DMS79 treated with DMSO at 0.1 percent for 48 hours (cell line): ENCODE results near the gene FAM200B.

Experiments used
- DNase-seq: peaks from one replicate; lab custom pipeline; 2025; lab: John Stamatoyannopoulos, UW

The FAM200B gene

DNA sequence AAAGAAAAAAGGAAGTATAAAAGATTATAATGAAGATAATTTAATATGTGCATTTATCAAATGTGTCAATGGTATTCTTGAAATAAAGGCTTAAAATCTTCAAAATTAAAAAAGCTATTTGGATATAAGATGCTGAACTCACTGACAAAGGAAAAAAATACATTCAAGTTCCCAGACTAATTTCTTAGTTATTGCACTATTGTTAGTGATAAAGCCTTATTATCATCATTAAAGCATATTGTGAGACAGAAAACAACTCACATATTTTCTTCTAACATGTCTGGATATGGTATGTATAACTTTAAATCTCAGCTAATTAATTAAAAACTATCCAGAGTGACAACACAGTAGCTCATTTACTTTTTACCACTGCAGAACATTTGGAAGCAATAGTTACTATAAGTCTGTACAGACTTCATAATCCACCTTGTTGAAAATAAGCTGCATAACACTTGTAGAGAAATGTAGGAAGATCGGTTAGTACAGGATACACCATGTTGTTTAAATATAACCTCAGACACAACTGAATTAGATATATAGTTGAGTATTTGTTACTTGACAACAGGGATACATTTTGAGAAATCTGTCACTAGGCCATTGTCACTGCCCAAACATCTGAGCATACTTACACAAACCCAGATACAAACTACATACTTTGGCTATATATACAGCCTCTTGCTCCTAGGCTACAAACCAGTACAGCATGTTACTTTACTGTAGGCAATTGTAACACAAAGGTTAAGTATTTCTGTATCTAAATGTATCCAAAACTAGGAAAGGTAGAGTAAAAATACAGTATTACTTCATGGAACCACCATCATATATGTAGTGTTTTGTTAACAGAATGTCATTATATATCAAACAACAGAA, 12.8 kb upstream of the FAM200B start:
- no peak for DNase-seq

DNA sequence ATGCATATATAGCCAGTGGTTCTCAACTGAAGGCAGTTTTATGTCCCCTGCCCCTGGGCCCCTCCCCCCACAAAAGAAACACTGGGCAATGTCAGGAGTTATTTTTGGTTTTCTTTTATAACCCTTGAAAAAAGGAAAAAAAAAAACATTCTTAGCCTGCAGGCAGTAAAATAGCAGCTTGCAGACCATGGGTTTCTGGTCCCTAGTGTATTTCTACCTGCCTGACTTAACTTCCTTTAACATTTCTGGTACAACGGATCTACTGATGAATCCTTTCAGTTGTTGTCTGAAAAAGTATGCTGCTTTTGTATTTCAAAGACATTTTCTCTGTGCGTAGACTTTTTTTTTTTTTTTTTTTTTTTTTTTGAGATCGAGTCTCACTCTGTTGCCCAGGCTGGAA, 11.1 kb upstream of the FAM200B start:
- DNase-seq: no peak

DNA sequence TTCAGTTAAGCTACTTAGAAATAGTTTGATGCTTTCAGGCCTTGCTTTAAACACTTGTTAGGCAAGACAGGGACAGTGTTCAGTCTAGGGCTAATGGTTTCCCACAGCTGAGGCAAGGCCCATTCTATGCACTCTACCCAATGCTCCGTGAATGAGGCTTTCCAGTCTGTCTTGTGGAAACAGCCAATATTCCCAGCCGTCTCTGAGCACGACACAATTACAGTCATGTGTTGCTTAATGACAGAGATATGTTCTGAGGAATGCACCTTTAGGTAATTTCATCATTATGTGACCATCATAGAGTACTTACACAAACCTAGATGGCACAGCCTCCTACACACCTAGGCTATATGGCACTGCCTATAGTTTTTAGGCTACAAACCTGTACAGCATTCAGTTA, 9.5 kb upstream of the FAM200B start:
- DNase-seq: no peak

DNA sequence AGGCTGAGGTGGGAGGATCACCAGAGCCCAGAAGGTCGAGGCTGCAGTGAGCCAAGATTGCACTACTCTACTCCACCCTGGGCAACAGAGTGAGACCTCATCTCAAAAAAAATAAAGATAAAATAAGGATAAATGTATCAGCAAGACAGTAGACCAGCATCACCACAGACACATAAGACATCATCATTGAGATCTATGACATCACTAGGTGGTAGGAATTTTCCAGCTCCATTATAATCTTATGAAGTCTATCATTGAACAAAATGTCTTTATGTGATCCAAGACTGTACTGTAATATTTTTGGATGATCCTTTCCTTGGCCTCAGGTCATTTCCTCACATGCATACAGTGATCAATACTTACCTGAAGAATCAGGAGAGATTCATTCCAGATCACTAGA, 8.3 kb upstream of the FAM200B start:
- DNase-seq: no peak

DNA sequence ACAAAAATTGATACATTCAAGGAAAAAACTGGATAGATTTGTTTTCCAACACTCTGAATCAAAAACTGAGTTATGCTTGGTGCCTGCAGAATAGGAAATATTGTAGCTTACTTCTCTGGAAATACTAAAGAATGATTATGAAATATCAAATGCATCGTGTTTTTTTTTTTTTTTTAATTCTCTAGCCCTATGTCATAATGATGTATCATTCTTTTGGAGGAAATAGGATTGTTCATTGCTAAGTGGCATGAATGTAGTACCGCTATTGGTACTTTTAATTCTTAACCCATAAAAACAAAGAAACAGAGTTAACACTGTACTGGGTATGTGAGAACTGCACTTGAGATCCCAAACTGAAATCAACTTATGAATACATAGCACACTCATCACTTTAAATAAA, 7.6 kb upstream of the FAM200B start:
- no peak for DNase-seq

DNA sequence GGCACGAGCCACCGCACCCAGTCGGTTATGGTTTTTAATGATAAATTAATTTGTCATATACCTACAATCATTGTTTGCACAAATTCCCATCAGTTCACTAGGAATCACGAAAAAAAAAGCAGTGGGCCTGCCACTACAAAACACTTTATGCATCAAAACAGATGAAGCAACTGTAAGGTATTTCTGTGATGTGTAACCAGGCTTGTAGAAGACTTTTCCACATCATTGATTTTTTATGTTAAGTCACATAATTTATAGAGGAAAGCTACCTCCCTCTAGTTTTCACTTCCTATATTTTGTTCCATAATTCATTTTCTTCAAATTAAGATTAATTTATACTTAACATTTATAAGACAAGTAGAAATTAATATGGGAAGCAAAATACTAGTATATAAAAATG, 6.7 kb upstream of the FAM200B start:
- no peak for DNase-seq

DNA sequence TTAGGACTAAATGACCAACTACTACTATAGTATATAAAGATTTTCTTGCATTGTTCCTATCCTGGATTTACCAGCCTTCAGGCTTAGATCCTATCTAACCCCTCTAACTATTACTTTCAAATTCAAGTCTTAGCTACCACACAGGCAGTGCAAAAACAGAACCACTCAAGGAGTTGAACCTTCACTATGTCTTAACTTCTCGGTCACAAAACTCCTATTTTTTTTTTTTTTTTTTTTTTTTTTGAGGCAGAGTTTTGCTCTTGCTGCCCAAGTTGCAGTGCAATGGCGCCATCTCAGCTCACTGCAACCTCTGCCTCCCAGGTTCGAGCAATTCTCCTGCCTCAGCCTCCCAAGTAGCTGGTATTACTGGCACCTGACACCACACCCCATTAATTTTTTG, 6.3 kb upstream of the FAM200B start:
- no peak for DNase-seq

DNA sequence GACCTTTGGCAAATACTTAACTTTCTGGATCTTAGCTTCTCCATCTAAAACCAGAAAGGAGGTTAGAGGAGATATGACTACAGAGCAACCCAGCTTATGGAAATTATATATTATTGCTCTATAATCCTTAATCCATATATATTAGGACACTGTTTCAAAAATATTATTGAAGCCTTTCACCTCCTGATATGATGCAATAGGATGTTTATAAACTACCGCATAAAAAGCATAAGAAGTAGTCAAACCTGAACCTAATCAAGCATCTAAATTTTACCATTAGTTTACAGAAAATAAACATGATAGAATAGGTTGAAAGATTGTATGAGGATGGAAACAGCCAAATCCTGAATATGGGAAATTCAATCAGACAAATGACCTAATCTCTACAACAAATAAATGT, 5.6 kb upstream of the FAM200B start:
- DNase-seq: no peak

DNA sequence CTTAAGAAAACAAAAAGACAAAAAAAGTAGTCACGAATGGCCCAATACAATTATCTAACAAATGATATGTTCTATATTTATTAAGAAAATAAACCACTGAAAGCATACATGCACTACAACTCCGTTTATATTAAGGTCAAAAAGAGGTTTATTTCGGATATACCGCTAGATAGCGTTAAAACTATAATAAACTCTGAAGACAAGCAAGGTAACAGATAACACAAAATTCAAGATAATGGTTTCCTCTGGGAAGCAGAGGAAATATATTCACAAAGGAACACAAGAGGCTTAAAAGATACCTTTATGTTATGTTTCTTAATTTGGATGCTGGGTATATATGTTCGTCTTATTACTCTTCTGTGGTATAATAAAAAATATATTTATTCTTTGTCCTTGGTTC, 4.7 kb upstream of the FAM200B start:
- DNase-seq: no peak

DNA sequence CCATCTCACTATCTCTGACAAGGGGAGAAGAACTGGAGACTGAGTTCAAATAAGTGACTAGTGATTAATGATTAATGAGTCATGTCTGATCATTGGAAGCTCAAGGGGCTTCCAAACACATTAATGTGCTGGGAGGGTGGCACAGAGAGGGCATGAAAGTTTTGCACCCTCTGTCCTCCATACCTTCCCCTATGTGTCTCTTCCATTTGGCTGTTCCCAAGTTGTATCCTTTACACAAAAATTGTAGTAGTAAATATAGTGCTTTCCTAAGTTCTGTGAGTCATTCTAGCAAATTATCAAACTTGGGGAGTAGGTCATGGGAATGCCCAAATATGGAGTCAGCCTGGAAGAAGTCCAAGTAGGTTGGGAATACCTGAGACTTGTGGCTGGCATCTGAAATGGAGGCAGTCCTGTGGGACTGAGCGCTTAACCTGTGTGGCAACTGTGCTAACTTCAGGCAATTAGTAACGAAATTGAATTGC, 4.1 kb upstream of the FAM200B start:
- peak; percentile 15 for DNase-seq

DNA sequence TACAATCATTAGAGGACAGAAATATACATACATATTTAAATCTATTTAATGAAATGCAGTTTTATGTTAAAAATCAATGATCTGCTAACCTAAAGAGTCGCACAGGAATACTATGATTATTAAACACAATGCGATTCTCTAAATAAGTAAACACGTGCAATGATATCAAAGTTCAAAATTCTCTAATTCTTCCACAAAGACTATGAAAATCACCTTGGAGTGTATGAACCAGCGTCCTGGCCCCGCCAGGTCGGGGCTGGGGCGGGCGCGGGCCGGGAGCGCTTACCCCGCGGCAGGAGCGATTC, 608 bp upstream of the FAM200B start:
- DNase-seq: no peak

DNA sequence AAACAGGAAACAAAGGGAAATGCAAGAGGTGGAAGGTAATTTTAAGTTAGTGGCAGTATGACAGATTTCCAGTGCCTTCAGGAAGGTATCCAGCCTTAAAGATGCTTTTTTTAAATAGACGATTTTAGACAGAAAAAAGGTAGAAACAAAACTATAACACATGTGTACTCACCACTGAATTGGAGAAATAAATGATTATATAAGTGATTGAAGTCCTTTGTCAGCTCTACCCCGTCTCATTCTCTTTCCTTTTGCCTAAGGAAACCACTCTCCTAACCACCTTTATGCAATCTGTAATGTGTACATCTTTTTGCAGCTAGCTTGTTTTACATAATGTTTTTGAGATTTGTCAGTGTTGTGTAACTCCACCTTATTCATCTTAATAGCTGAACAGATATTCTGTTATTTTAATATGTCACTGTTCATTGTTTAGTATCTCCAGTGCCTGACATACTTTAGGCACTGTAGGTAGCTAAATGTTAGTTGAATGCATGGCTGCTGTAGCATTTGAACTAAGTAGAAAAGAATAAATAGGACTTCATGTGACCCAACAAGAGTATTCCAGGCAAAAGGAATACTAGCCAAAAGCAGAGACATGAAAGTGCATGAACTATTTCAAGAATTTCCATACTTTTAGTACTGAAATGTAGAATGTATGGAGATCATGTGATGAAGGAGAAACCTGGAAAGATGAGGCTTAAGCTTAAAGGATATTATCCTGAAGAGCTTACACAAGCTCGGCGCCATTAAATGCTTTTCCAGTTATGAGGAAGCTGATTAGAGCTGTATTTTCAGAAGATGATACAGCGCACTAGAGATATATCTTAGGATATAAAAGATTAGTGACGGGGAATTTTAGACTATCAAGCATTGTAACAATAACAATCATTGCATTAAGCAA, 865 bp downstream of the FAM200B start:
- no peak for DNase-seq

DNA sequence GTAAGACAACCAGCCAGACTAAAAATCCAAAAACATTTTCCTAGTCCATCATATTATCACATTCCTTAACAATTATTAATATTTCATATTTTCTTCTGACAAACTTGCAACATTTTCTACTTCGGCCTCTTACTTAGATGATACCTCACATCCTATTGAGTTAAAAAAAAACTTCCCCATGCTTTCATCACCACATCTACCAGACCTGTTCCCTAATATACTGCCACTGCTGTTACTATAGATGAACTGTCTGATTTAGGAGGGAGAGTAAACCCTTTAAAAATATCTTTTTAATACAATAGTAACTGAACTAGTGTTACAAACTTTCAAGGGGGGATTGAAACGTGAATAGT, 1.5 kb downstream of the FAM200B start:
- no peak for DNase-seq

DNA sequence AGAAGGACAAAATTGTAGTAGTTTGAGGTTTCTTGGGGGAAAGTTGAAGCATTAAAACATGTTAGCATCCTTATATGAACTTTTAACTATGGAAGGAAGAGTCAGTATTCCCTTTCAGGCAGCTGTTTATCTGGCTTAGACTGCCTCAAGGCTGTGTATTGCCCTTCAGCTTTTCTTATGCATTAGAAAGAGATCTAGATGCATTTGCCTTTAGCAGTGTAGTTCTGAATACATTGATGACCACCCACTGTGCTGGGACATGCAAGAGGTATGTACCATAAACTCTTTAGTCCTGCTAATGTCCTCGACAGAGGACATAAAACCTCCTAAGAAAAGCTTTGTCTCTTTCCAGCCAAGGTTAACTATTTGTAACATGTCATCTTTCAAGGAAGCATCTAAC, 2.9 kb downstream of the FAM200B start:
- no peak for DNase-seq

DNA sequence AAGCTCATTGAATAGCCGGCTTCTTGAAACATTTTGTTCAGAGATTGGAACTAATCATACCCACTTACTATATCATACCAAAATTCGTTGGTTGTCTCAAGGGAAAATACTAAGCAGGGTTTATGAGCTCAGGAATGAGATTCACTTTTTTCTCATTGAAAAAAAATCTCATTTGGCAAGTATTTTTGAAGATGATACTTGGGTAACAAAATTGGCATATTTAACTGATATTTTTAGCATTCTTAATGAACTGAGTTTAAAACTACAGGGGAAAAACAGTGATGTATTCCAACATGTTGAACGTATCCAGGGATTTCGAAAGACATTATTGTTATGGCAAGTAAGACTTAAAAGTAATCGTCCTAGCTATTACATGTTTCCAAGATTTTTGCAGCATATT, 6.4 kb downstream of the FAM200B start:
- no peak for DNase-seq

DNA sequence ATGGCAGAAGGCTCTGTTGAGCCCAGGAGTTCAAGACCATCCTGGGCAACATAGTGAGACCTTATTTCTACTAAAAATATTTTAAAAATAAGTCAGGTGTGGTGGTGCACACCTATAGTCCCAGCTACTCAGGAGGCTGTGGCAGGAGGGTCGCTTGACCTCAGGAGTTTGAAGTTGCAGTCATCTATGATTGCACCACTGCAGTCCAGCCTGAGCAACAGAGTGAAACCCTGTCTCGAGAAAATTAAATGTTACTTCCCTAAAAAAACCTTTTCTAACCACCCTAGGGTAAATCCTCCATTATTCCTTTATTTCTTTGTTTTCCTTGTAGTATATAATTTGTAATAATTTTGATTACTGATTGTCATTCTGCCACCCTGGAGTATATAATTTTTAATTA, 7.9 kb downstream of the FAM200B start:
- no peak for DNase-seq

DNA sequence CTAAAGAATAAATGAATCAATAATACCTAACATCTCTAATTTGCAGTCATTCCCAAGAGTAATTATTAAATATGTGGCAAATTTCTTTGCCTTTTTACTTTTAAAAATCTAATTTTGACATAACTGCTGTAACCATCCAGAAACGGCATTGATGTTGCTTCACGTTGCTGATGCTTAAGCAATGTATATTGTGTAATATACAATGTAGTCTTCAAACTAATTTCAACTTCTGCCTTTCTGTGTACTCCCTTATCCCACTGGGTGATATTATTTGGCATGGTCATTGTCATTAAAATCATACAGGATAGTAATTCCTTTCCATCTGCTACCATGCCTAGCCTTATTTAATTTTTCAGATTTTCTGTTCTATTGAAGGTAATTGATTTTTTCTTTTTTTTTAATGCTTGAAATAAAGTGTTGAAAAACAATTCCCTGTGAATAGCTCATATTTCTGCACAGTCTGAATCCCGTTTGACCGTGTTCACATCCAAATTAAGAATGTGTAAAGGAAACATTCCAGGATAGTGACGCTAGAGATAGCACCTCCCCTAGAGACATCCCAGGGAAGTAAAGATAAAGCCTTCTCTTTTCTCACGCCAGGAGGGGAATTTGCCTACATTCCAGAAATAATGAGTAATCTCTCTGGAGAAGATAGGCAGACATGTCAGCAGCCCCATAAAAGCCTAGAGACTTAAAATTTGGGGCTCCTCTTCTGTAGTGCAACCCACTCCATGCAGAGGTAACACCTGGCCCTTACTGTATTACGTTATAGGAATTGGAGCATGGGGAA, 8.6 kb downstream of the FAM200B start:
- DNase-seq: no peak

DNA sequence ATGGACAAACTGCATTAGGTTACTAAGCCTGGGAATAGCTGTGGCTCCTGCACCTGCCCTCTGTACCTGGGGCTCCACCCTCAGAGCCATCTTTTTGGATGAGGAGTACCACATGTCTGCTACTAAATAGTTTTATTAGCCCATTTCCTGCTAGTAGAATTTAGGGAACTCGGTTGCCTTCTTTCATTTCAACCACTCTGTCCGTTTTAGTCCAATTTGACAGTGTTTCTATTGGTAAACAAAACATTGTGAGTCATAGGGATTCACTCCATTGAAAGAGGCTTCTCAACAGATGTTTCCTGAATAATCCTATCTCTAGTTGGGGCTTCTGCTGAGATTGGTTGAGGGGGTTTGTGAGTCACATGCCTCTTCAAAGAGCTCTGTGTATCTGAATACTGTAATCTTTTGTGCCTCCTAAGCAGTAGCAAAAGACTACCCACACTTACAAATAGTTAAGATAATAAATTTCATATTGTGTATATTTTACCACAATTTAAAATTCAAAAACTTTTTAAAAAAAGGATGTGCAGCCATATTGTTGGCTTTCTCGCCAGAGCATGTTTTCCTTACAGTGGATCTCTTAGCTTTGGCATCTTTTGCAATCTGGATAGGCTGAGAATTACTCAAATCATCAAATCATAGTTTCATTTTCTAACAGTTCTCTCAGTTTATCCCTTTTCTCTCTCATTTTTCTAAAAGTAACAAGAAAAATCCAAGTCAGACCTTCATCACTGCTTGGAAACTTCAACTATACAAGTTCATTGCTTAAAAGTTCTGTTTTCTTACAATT, 9.9 kb downstream of the FAM200B start:
- no peak for DNase-seq

DNA sequence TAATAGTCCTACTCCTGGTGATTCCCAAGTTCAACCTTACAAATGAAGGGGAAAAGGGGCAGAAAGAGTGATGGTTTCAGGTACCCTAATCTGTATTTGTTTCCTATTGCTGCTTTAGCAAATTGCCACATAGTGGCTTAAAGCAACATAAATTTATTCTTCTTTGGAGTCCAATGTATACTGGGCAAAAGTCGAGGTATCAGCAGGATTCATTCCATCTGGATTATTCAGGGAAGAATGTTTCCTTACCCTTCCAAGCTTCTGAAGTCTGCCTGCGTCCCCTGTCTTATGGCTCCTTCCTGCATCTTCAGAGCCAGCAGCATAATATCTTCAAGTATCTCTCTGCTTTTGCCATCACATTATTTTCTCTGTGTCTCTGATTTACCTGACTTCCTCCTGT, 11.0 kb downstream of the FAM200B start:
- no peak for DNase-seq

DNA sequence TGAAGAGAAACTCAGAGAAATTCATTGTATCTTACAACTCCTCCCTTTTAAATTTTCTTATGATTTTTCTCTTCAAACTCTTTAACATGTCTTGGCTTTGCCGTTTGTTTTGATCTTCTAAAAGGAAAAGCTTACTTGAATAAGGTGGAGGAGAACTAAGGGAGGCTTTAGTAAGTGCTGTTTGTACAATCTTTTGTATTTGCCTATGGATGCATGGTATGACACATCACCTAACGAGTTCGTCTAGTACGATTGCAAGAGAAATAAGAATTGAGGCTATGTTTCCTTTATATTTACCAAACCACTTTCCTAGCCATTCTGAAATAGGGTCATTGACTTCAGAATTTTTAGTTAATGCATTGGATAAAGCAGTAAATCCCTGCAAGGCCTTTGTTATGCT, 12.8 kb downstream of the FAM200B start:
- peak; percentile 35 for DNase-seq

DNA sequence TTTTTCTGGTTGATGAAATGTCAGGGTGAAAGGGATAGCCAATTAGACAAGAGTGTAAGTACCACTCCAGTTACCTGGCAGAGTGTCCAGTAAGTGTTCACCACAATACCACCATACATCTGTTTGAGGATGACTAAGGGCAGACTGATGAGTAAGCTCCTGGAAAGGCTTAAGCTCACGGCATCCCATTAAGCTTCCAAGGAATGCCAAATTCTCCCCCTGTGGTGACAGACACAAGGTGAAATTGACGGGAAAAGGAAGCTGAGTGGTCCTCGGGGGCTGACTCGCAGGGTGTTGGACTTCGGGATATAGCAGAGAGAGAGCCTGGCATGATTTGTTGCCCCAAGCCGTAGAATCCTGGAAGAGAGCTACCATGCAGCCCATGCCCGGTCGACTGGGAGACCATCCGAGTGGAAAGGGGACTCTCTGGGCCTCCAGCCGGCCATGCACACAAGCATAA, 13.6 kb downstream of the FAM200B start:
- peak; percentile 49 for DNase-seq

DNA sequence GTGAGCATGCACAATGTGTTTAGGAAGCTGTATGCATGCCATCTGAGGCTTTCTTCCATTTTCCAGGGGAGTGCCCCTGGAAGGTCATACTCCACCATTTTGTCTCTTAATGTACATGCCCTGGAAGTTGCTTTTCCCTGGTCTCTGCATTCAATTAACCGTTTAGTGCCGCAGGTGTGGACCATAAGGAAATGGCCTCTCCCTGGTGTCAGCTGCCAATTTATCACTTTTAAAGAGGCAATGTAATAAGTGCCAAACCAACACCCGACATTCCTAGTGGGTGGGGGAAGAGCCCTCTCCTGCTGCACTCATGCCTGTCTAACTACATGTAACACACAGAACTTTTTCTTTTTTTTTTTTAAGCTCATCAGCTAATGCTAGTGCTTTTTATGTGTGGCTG, 14.1 kb downstream of the FAM200B start:
- no peak for DNase-seq
